Prostate gland (tissue), 2 donors: Measurements from ENCODE around the gene OR51Q1.

Experiments
- POLR2A ChIP-seq: fragments of 450-650 bp; IDR thresholded peaks from one replicate; pipeline ENCODE4 v1.6.1; 2016; ENCODE audit warnings: antibody characterized with exemption, mild to moderate bottlenecking
- TF ChIP-seq, protein P1 (sequence below), 4 experiments: fragments of 200-600 bp in 2 of 4; fragments of 450-650 bp in 2 of 4; sonication (generic) in 2 of 4; IDR thresholded peaks; 1 replicate in 3 of 4; 2 replicates in 1 of 4; pipeline ENCODE4 v1.5.1; 2016 to 2019; ENCODE audit warnings: antibody characterized with exemption in 4 of 4, mild to moderate bottlenecking in 2 of 4, moderate library complexity in 2 of 4

DNA sequence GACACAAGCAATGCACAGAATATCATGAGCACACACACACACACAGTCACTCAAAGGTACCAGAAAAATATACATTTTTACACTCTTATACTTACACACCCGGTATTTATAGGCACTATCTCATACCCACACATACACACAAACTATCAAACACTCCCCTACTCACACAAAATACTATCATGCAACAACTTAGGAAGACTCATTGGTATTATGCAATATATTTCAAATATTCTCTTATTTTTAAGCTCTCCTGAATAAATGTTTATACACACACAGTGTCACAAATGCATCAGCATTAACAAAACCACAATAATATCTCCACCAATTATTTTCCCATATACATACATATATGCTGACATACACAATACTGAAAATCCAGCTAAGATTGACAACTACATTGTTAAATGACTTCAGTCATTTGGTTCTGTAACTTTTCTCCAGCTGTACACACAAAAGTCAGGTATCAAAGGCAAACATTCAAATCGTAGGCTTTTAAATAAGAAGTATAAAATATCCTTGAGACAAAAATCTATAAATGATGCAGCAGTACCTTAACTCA is 22.0 kb downstream of the OR51Q1 start:
- TF ChIP-seq, protein P1, sequence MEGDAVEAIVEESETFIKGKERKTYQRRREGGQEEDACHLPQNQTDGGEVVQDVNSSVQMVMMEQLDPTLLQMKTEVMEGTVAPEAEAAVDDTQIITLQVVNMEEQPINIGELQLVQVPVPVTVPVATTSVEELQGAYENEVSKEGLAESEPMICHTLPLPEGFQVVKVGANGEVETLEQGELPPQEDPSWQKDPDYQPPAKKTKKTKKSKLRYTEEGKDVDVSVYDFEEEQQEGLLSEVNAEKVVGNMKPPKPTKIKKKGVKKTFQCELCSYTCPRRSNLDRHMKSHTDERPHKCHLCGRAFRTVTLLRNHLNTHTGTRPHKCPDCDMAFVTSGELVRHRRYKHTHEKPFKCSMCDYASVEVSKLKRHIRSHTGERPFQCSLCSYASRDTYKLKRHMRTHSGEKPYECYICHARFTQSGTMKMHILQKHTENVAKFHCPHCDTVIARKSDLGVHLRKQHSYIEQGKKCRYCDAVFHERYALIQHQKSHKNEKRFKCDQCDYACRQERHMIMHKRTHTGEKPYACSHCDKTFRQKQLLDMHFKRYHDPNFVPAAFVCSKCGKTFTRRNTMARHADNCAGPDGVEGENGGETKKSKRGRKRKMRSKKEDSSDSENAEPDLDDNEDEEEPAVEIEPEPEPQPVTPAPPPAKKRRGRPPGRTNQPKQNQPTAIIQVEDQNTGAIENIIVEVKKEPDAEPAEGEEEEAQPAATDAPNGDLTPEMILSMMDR (IDR thresholded peaks at IDR 0.05) = no peak
- no peak for TF ChIP-seq POLR2A
